ENCODE measurements around the gene P2RX4. TPM values are rescaled to one million over a fixed set of nuclear protein-coding genes. Genes with fewer than 3 reads are reported as not detected.
A peak's percentile ranks its signal among the peaks of the same experiment; 100 is the strongest.

Gene P2RX4
- polyA plus RNA-seq, 3 donors: 61.8 to 87.7 (median 74.7) TPM

- H3K4me1 Mint-ChIP-seq: peaks cover 58% of the 10 kb centered on the region
- no peaks in the 10 kb centered on the region for H3K27me3 Mint-ChIP-seq (ENCODE audit: low read depth in 3 of 3)
- Histone ChIP-seq H3K9me3 (replicated peaks in 1 of 2; ENCODE audit: control insufficient read depth in 1 of 2, insufficient read depth in 1 of 2, low read length in 2 of 2) (no peaks in the 10 kb centered on the region), H2AFZ (ENCODE audit: insufficient read depth, low read depth, low read length, poor library complexity, severe bottlenecking) (no peak overlapping the region), H4K20me1 (ENCODE audit: insufficient read depth, low read length) (peaks cover 68% of the 10 kb centered on the region), H3K27ac (ENCODE audit: low read depth in 1 of 2, low read length in 2 of 2) (peak overlapping the region in 1 of 2 donors; percentile 36), H3K79me2 (ENCODE audit: insufficient read depth, low read length) (peaks cover 95% of the 10 kb centered on the region), H3K4me3 (replicated peaks in 1 of 3; ENCODE audit: low read depth in 2 of 3, low read length in 3 of 3) (no peak overlapping the region), H3K4me2 (replicated peaks; ENCODE audit: extremely low read depth, low read length, poor library complexity, severe bottlenecking) (no peak overlapping the region), H3K4me1 (ENCODE audit: control insufficient read depth in 1 of 2, insufficient read depth in 2 of 2, low read length in 2 of 2) (peaks cover 41% of the 10 kb centered on the region in 2 donors), H3K36me3 (replicated peaks in 1 of 2; ENCODE audit: control insufficient read depth in 1 of 2, insufficient read depth in 2 of 2, low read length in 2 of 2) (peaks cover 20 to 46% of the 10 kb centered on the region in 2 donors), H3K27me3 (ENCODE audit: control insufficient read depth in 2 of 2, insufficient read depth in 2 of 2, low read length in 2 of 2) (no peaks in the 10 kb centered on the region), H3K9ac (ENCODE audit: insufficient read depth, low read length, poor library complexity, severe bottlenecking) (no peak overlapping the region)
- no peak for TF ChIP-seq CTCF (IDR thresholded peaks at IDR 0.05)
- WGBS (ENCODE audit: insufficient coverage): 90% methylated on average over 2 of the region's 5 CpGs
- no peak for DNase-seq
- intact Hi-C loops (cut with micrococcal nuclease): no loop called here
- H3K9me3 Mint-ChIP-seq: peaks cover 0 to 5% (median under 1%) of the 10 kb centered on the region in 7 donors
- peak overlapping the region in 6 of 7 donors; percentile 14 to 76 (median 63) for H3K27ac Mint-ChIP-seq
- no peak overlapping the region for H3K4me3 Mint-ChIP-seq
- H3K36me3 Mint-ChIP-seq: peaks cover 51 to 74% of the 10 kb centered on the region in 2 donors
Observed at GRCh38 chr12:121283388-121283787, 73.5 kb downstream of the P2RX4 start.

Other genes starting within 250 kb of the P2RX4 start
- under 1 TPM in 1 of 3 donors, not detected in 2; 0.03 TPM for gene HNF1A, start 231.6 kb upstream of the P2RX4 start, polyA plus RNA-seq
- 10 to 100 TPM in 1 of 3 donors, 1 to 10 TPM in 2; 7.2 to 10.9 (median 9.6) TPM for gene C12orf43, start 193.6 kb upstream of the P2RX4 start, polyA plus RNA-seq
- 10 to 100 TPM in 2 of 3 donors, 1 to 10 TPM in 1; 9.9 to 14.9 (median 13.4) TPM for gene OASL, start 170.9 kb upstream of the P2RX4 start, polyA plus RNA-seq
- gene P2RX7, start 77.3 kb upstream of the P2RX4 start, polyA plus RNA-seq: 10 to 100 TPM; 12.3 to 66.3 (median 20.5) TPM
- gene CAMKK2, start 86.6 kb downstream of the P2RX4 start, polyA plus RNA-seq: 10 to 100 TPM; 55.6 to 71.4 (median 71.0) TPM
- 100 to 1,000 TPM in 2 of 3 donors, 10 to 100 TPM in 1; 67.3 to 161 (median 114) TPM for gene ANAPC5, start 142.3 kb downstream of the P2RX4 start, polyA plus RNA-seq
- gene RNF34, start 190.0 kb downstream of the P2RX4 start, polyA plus RNA-seq: 10 to 100 TPM; 15.5 to 23.8 (median 19.2) TPM